Transverse colon (tissue), 4 donors: ENCODE data around the gene ASXL1. TPM values are rescaled to one million over a fixed set of nuclear protein-coding genes. Genes with fewer than 3 reads are reported as not detected.

Experiments
- DNase-seq: peaks from one replicate; pipeline ENCODE4 v3.0.0-alpha.2; 2019
- H3K27ac ChIP-seq, 4 donors: fragments of 200-600 bp; sonication (generic); 2 replicates each; pipeline ENCODE4 v1.5.1; 2016 to 2018; ENCODE audit warnings: inconsistent platforms in 4 of 4
- H3K27me3 ChIP-seq: fragments of 200-600 bp; sonication (generic); 2 replicates; pipeline ENCODE4 v1.5.1; 2017; ENCODE audit warnings: inconsistent platforms
- H3K36me3 ChIP-seq, 4 donors: fragments of 200-600 bp; sonication (generic); 2 replicates each; pipeline ENCODE4 v1.5.1; 2017 to 2019; ENCODE audit warnings: inconsistent platforms in 4 of 4
- H3K4me1 ChIP-seq, 4 donors: fragments of 200-600 bp; sonication (generic); 2 replicates each; pipeline ENCODE4 v1.5.1; 2017 to 2020; ENCODE audit warnings: inconsistent platforms in 4 of 4
- H3K4me3 ChIP-seq, 4 donors: fragments of 200-600 bp; sonication (generic); 1 replicate in 1 of 4; 2 replicates in 3 of 4; pipeline versions ENCODE4 v1.5.1 to v1.6.1; 2017 to 2019; ENCODE audit warnings: inconsistent platforms in 4 of 4
- H3K9me3 ChIP-seq, 2 donors: fragments of 200-600 bp; sonication (generic); 2 replicates each; pipeline ENCODE4 v1.5.1; 2017 to 2019; ENCODE audit warnings: inconsistent platforms in 2 of 2
- CTCF ChIP-seq, 5 experiments: fragments of 200-600 bp in 3 of 5; fragments of 450-650 bp in 2 of 5; sonication (generic) in 3 of 5; IDR thresholded peaks; 1 replicate in 2 of 5; 2 replicates in 3 of 5; pipeline ENCODE4 v1.5.1; 2016 to 2017; ENCODE audit warnings: antibody characterized with exemption in 5 of 5, inconsistent platforms in 3 of 5, mild to moderate bottlenecking in 2 of 5, moderate library complexity in 1 of 5
- EP300 ChIP-seq: sonication (generic); formaldehyde crosslinking; IDR thresholded peaks from one replicate; pipeline ENCODE4 v1.6.1; 2017; ENCODE audit warnings: antibody characterized with exemption, low read depth
- POLR2A ChIP-seq: fragments of 450-650 bp; IDR thresholded peaks from one replicate; pipeline ENCODE4 v1.6.1; 2016; ENCODE audit warnings: antibody characterized with exemption, mild to moderate bottlenecking, moderate library complexity
- POLR2AphosphoS5 ChIP-seq, 3 donors: sonication (generic); formaldehyde crosslinking; IDR thresholded peaks; one replicate each; pipeline ENCODE4 v1.6.1; 2016; ENCODE audit warnings: antibody characterized with exemption in 3 of 3
- WGBS, 2 donors: methylation state at CpG; one replicate each; pipeline ENCODE4 v1.1.5; 2018; ENCODE audit warnings: low coverage in 1 of 2; 5-methylcytosine and 5-hydroxymethylcytosine counted together
- in situ Hi-C, 4 donors: fragments of 200-750 bp; cut with MboI; loops; one replicate each; pipeline versions ENCODE4 v1.15.0 to v1.15.1; 2017; ENCODE audit warnings: low sequenced_read_pairs in 3 of 4, low pct_ligation_motif_present in 1 of 4, low pct_unique_long_range_greater_than_20kb in 1 of 4
- intact Hi-C: fragments of 100-400 bp; cut with DNase I; formaldehyde crosslinking; loops from one replicate; pipeline ENCODE4 v1.15.1; 2023; ENCODE audit warnings: low total_unique reads
- total RNA-seq, 4 donors: library from RNA; depleted of rRNA; stranded (reverse); fragments of >200 nt; gene quantifications; one replicate each; pipeline ENCODE4 v1.1.0, GENCODE V29; 2016

Gene ASXL1
- total RNA-seq, 4 donors from 2014 or later = 39.6 to 293 (median 92.8) TPM

- Histone ChIP-seq H3K4me3 (no peak overlapping the region), H3K9me3 (no peaks in the 10 kb centered on the region), H3K4me1 (peaks cover 80 to 100% (median 98%) of the 10 kb centered on the region in 4 donors), H3K27ac (peak overlapping the region; percentile 93 to 97 (median 96)), H3K27me3 (no peaks in the 10 kb centered on the region), H3K36me3 (no peaks in the 10 kb centered on the region)
- WGBS, 2 donors = 42 to 60% methylated on average over 6 to 22 of the region's 22 CpGs
- no peak for TF ChIP-seq EP300
- no peak for TF ChIP-seq CTCF (IDR thresholded peaks at IDR 0.05)
- TF ChIP-seq POLR2AphosphoS5 (IDR thresholded peaks at IDR 0.05) = no peak
- no peak for TF ChIP-seq POLR2A
- in situ Hi-C loops = no loop called here
- DNase-seq = no peak
- intact Hi-C loops = no loop called here
These were observed 118.8 kb downstream of the ASXL1 start for GRCh38 chr20:32476684-32477593.

GRCh38 chr20:32477594-32478512, 119.7 kb downstream of the ASXL1 start:
- intact Hi-C loops (no loop called here), in situ Hi-C loops (no loop called here)
- no peak overlapping the region for H3K4me3 ChIP-seq
- DNase-seq = peak; percentile 71
- TF ChIP-seq POLR2A = peak; percentile 18
- TF ChIP-seq CTCF (IDR thresholded peaks at IDR 0.05) = no peak
- no peak for TF ChIP-seq EP300
- peak in 1 of 3 donors; percentile 45 for TF ChIP-seq POLR2AphosphoS5 (IDR thresholded peaks at IDR 0.05)
- no peaks in the 10 kb centered on the region for H3K9me3 ChIP-seq
- no peaks in the 10 kb centered on the region for H3K27me3 ChIP-seq
- peaks cover 73 to 96% (median 94%) of the 10 kb centered on the region in 4 donors for H3K4me1 ChIP-seq
- no peaks in the 10 kb centered on the region for H3K36me3 ChIP-seq
- peak overlapping the region; percentile 93 to 97 (median 96) for H3K27ac ChIP-seq
- WGBS, 2 donors = 70% methylated on average over 6 of the region's 11 CpGs; no CpG with 5 or more reads in 1 of the 2 donors

- intact Hi-C loops = no loop called here
- no peak for DNase-seq
- Histone ChIP-seq H3K4me1 (peaks cover 67 to 89% (median 87%) of the 10 kb centered on the region in 4 donors), H3K36me3 (no peaks in the 10 kb centered on the region), H3K9me3 (no peaks in the 10 kb centered on the region), H3K27ac (peak overlapping the region; percentile 93 to 97 (median 96)), H3K27me3 (no peaks in the 10 kb centered on the region), H3K4me3 (no peak overlapping the region)
- in situ Hi-C loops = no loop called here
- WGBS, 2 donors = 72 to 81% methylated on average over 6 to 7 of the region's 7 CpGs
- TF ChIP-seq POLR2A = no peak
- no peak for TF ChIP-seq POLR2AphosphoS5 (IDR thresholded peaks at IDR 0.05)
- TF ChIP-seq EP300 = no peak
- no peak for TF ChIP-seq CTCF (IDR thresholded peaks at IDR 0.05)
These were observed 120.4 kb downstream of the ASXL1 start for GRCh38 chr20:32478576-32478975.

- Histone ChIP-seq H3K36me3 (no peaks in the 10 kb centered on the region), H3K4me1 (peaks cover 63 to 86% (median 83%) of the 10 kb centered on the region in 4 donors), H3K27ac (peak overlapping the region; percentile 93 to 97 (median 96)), H3K27me3 (no peaks in the 10 kb centered on the region), H3K9me3 (no peaks in the 10 kb centered on the region), H3K4me3 (no peak overlapping the region)
- DNase-seq = no peak
- 68% methylated on average over 5 of the region's 5 CpGs; no CpG with 5 or more reads in 1 of the 2 donors for WGBS, 2 donors
- TF ChIP-seq POLR2AphosphoS5 (IDR thresholded peaks at IDR 0.05) (no peak), CTCF (IDR thresholded peaks at IDR 0.05) (no peak), EP300 (no peak), POLR2A (no peak)
- in situ Hi-C loops = no loop called here
- intact Hi-C loops = no loop called here
These were observed 120.9 kb downstream of the ASXL1 start for GRCh38 chr20:32479012-32479411.
